GM10266 (cell line): ENCODE data around the gene SCYL2.
"Not testable (repeated sequence)": the region's sequence is repeated elsewhere in the genome, so short reads cannot be mapped to it uniquely, and the experiment has no call there.

Experiments used
- DNase-seq: peaks from one replicate; pipeline ENCODE4 v3.0.0; 2012; ENCODE audit errors: extremely low spot score
- CTCF ChIP-seq: IDR thresholded peaks from 2 replicates; pipeline ENCODE4 v1.5.1; 2012; ENCODE audit warnings: mild to moderate bottlenecking, low read depth; ENCODE audit not compliant: control insufficient read depth, insufficient read depth; ENCODE audit errors: missing control alignments

The SCYL2 gene

GRCh38 chr12:100302081-100302480 is 35.1 kb downstream of the SCYL2 start:
- DNase-seq: no peak
- TF ChIP-seq CTCF: no peak

DNA sequence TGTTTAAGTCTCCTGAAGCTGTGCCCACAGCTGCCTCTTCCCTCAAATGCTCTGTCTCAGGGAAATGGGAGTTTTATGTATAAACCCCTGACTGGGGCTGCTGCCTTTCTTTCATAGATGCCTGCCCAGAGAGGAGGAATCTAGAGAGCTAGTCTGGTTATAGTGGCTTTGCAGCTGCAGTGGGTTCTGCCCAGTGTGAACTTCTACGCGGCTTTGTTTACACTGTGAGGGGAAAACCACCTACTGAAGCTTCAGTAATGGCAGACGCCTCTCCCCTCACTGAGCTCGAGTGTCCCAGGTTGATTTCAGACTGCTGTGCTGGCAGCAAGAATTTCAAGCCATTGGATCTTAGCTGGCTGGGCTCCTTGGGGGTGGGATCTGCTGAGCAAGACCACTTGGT is 36.9 kb downstream of the SCYL2 start:
- TF ChIP-seq CTCF: no peak

GRCh38 chr12:100304334-100304733 is 37.4 kb downstream of the SCYL2 start:
- not testable (repeated sequence) for DNase-seq

More for the DNA sequence above, 36.9 kb downstream of the SCYL2 start:
- DNase-seq: no peak

DNA sequence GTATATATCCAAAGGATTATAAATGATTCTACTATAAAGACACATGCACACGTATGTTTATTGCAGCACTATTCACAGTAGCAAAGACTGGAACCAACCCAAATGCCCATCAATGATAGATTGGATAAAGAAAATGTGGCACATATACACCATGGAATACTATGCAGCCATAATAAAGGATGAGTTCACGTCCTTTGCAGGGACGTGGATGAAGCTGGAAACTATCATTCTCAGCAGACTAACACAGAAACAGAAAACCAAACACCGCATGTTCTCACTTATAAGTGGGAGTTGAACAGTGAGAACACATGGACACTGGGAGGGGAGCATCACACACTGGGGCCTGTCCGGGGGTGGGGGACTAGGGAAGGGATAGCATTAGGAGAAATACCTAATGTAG is 41.2 kb downstream of the SCYL2 start:
- not testable (repeated sequence) for DNase-seq

DNA sequence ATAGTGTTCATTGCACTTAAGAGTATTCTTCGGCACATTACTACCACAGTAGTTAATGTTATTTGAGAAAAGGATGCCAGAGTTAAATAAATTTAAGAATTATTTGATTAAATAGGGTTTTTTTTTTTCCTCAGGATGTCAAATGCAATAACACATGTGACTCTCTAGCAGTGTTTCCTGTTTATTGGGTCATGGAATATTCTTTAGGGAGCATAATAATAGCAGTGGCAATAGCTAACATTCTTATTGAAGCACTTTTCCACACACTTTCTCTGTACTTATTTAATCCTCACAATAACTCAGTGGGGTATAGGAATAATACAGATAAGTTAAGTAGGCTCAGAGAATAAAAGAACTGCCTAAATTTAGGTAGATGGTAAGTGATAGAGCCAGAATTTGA is 44.3 kb downstream of the SCYL2 start:
- no peak for TF ChIP-seq CTCF
- no peak for DNase-seq

- no peak for DNase-seq
- TF ChIP-seq CTCF: no peak
Observed at GRCh38 chr12:100317371-100317770, 50.4 kb downstream of the SCYL2 start.

DNA sequence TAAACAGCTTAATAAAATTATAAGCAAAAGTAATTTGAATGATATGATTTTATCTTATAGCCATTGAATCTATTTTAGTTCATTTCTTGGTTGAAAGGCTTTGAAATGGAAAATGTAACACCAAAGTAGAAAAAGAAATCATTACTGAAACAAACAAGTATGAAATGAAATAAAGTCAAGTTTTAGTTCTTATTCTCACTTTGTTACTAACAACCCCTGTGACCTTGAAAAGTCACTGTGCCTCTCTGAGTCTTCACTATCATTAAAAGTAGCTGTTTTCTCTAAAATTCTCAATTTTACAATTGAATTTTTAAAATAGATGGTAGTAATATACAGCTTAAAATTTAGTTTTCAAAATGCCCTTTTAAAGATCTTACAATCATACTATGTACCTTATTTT is 57.5 kb downstream of the SCYL2 start:
- DNase-seq: no peak
- no peak for TF ChIP-seq CTCF

GRCh38 chr12:100326208-100326607 is 59.2 kb downstream of the SCYL2 start:
- TF ChIP-seq CTCF: no peak
- DNase-seq: no peak
